Activated CD8-positive, alpha-beta memory T cell treated with anti-CD3 and anti-CD28 coated beads, Interleukin-2, amount 10 ng/mL, durations not matched to agents 7 days and 5 days (primary cell): ENCODE data around the gene IL1F10. TPM values are rescaled to one million over a fixed set of nuclear protein-coding genes. Genes with fewer than 3 reads are reported as not detected.

Source experiments
- ATAC-seq: fragments of 150-1000 bp; cut with Tn5 transposase; one replicate; pipeline ENCODE4 v1.10.0; 2021; ENCODE audit warnings: moderate library complexity
- CTCF ChIA-PET: fragments of 350-600 bp; sonication (Branson Sonifier 250); formaldehyde crosslinking; loops from one replicate; lab custom pipeline; 2021; ENCODE audit warnings: antibody characterized with exemption; lab: Charles Lee
- DNase-seq: peaks from one replicate; pipeline ENCODE4 v3.0.0-alpha.2; 2020
- H3K27ac Mint-ChIP-seq: one replicate; pipeline ENCODE4 v1.8.0; 2021; ENCODE audit warnings: mild to moderate bottlenecking, mixed read lengths
- H3K27me3 Mint-ChIP-seq: one replicate; pipeline ENCODE4 v1.8.0; 2021; ENCODE audit warnings: mixed read lengths
- H3K36me3 Mint-ChIP-seq: one replicate; pipeline ENCODE4 v1.8.0; 2021; ENCODE audit warnings: mild to moderate bottlenecking, mixed read lengths
- H3K4me1 Mint-ChIP-seq: one replicate; pipeline ENCODE4 v1.8.0; 2021; ENCODE audit warnings: mixed read lengths
- H3K4me3 Mint-ChIP-seq: one replicate; pipeline ENCODE4 v1.8.0; 2021; ENCODE audit warnings: mild to moderate bottlenecking, moderate library complexity, mixed read lengths
- H3K9me3 Mint-ChIP-seq: one replicate; pipeline ENCODE4 v1.8.0; 2022; ENCODE audit warnings: low read depth, mixed read lengths
- total RNA-seq, 2 experiments: library from RNA; stranded (reverse); gene quantifications; one replicate each; pipeline ENCODE4 v1.2.3, GENCODE V29; 2021

Gene IL1F10
- total RNA-seq, 2 experiments from 2014 or later, result not detected

DNA sequence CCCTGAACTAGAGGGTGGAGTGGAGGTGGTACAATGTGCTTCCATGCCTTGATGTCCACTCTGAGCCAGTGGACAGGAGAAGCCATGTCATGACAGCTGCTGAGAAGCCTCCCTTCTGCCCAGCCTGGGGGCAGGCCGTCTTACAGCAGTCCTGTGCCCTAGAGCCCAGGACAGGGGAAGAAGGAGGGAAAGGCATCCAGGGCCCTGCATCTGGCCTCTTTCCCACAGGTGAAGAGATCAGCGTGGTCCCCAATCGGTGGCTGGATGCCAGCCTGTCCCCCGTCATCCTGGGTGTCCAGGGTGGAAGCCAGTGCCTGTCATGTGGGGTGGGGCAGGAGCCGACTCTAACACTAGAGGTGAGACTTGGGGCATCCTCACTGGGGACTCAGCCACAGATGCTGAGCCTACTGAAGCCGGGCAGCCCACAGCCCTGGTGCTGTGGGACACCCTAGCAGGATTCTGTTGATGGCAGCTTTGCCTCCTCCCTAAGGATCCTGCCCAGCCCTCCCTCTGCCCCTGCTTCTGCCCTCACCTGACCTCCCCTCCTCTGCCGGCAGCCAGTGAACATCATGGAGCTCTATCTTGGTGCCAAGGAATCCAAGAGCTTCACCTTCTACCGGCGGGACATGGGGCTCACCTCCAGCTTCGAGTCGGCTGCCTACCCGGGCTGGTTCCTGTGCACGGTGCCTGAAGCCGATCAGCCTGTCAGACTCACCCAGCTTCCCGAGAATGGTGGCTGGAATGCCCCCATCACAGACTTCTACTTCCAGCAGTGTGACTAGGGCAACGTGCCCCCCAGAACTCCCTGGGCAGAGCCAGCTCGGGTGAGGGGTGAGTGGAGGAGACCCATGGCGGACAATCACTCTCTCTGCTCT, 5.6 kb upstream of the IL1F10 start:
- H3K27me3 Mint-ChIP-seq, result peaks cover 9% of the 10 kb centered on the region
- ATAC-seq, result no peak
- H3K27ac Mint-ChIP-seq, result no peak overlapping the region
- CTCF ChIA-PET, result no interaction called here
- H3K36me3 Mint-ChIP-seq, result no peaks in the 10 kb centered on the region
- H3K4me3 Mint-ChIP-seq, result no peak overlapping the region
- DNase-seq, result no peak
- no peaks in the 10 kb centered on the region for H3K9me3 Mint-ChIP-seq
- H3K4me1 Mint-ChIP-seq, result no peaks in the 10 kb centered on the region

GRCh38 chr2:113064281-113064680, 3.5 kb upstream of the IL1F10 start:
- ATAC-seq (no peak), DNase-seq (no peak)
- Mint-ChIP-seq H3K4me1 (no peaks in the 10 kb centered on the region), H3K9me3 (no peaks in the 10 kb centered on the region), H3K27me3 (peaks cover 16% of the 10 kb centered on the region), H3K36me3 (no peaks in the 10 kb centered on the region), H3K4me3 (no peak overlapping the region), H3K27ac (no peak overlapping the region)
- CTCF ChIA-PET, result interaction anchor here (1.2 kb wide), 1 partner anchor 102 kb away, joined by 3 read pairs; no protein-coding TSS in a partner anchor

DNA sequence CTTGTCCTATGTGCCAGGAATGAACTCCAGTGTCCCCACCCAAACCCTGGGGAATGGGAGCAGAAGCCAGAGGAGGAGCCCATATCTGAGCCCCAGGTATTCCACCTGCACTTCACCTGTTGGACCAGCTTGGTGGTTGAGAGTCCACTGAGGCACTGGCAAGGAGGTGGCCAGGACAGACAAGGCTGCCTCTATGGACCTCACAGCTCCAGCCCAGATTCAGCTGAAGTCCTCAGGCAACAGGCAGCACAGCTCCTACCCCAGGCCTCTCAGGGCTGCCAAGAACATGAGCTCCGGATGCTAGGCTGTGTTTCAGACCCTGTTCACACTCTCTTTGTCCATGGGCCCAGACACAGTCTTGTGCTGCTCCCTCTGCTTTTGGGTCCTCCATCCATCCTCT, 2.9 kb upstream of the IL1F10 start:
- no peak for ATAC-seq
- Mint-ChIP-seq H3K9me3 (no peaks in the 10 kb centered on the region), H3K27ac (no peak overlapping the region), H3K4me1 (no peaks in the 10 kb centered on the region), H3K27me3 (peaks cover 22% of the 10 kb centered on the region), H3K4me3 (no peak overlapping the region), H3K36me3 (no peaks in the 10 kb centered on the region)
- CTCF ChIA-PET, result interaction anchor here (1.2 kb wide), 1 partner anchor 102 kb away, joined by 3 read pairs; no protein-coding TSS in a partner anchor
- DNase-seq, result no peak

DNA sequence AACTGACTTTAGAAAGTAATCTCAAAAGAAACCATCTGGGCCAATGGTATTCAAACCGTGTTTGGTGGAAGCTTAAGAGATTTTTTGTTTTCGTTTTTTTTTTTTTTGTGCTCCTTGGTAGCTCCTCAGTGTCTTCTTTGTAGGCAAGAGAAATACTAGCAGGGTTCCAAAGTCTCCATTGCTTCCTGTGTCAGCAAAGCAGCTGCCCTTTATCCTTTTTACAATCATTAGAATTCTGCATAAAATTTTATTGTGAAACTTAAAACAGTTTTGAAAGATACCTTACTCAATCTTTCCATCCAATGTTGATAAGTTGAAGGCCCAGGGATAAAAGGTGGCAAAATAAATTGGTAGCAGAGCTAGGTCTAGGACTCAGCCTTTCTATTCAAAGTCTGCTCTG, 479 bp downstream of the IL1F10 start:
- DNase-seq, result no peak
- Mint-ChIP-seq H3K36me3 (no peaks in the 10 kb centered on the region), H3K9me3 (no peaks in the 10 kb centered on the region), H3K27ac (no peak overlapping the region), H3K27me3 (peaks cover 29% of the 10 kb centered on the region), H3K4me3 (no peak overlapping the region), H3K4me1 (no peaks in the 10 kb centered on the region)
- CTCF ChIA-PET, result interaction anchor here (1.9 kb wide), 1 partner anchor 12 kb away, joined by 7 read pairs; no protein-coding TSS in a partner anchor
- ATAC-seq, result no peak

- peaks cover 25% of the 10 kb centered on the region for H3K27me3 Mint-ChIP-seq
- no peak overlapping the region for H3K27ac Mint-ChIP-seq
- CTCF ChIA-PET, result interaction anchor here (1.9 kb wide), 1 partner anchor 11 kb away, joined by 7 read pairs; no protein-coding TSS in a partner anchor
- H3K9me3 Mint-ChIP-seq, result no peaks in the 10 kb centered on the region
- no peaks in the 10 kb centered on the region for H3K4me1 Mint-ChIP-seq
- H3K4me3 Mint-ChIP-seq, result no peak overlapping the region
- no peaks in the 10 kb centered on the region for H3K36me3 Mint-ChIP-seq
- ATAC-seq, result no peak
- no peak for DNase-seq
These were observed 1.1 kb downstream of the IL1F10 start for GRCh38 chr2:113068706-113069485.

DNA sequence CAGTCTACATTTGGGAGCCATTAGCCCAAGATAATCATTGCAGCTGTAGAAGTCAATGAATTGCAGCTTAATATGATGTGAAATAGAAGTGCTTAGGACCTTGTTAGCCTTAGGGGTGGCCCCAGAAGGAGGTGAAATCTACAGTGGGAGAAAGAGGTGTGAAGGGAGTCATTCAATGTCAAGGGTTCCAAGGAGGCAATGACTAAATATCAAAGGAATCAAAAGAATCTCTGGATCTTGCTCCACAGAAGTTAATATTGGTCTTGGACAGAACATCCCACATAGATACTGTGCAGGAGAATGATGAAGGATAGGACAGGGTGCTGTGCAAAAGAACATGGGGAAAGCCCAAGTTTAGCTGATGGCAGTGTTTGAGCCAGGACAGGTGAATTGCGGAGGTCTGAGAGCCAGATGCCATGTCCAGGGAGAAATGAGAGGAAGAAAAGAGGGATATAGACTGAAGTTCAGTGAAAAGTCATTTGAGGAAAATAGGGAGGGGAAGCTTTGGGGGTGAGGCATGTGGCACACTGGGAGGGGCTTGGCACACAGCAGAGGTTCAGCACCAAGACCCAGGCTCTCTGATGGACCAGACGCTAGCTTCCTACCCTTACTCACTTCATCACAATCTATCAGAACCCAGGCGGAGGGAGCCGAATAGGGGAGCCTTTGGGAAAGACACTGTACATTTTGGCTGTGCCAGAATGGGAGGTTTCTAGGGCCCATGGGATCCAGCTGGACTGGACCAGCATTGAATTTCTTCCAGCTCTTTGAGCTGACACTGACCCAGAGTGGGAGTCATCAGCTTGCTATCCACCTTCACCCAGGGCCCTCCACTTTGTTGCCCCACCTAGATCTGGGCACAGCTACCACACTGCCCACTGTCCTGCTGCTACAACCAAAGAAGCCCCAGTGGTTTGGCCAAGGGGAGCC, 2.2 kb downstream of the IL1F10 start:
- no peak overlapping the region for H3K4me3 Mint-ChIP-seq
- no peak overlapping the region for H3K27ac Mint-ChIP-seq
- peaks cover 23% of the 10 kb centered on the region for H3K27me3 Mint-ChIP-seq
- DNase-seq (no peak), ATAC-seq (no peak)
- no peaks in the 10 kb centered on the region for H3K9me3 Mint-ChIP-seq
- CTCF ChIA-PET, result interaction anchor here (1.9 kb wide), 1 partner anchor 10 kb away, joined by 7 read pairs; no protein-coding TSS in a partner anchor
- H3K4me1 Mint-ChIP-seq, result peaks cover 9% of the 10 kb centered on the region
- no peaks in the 10 kb centered on the region for H3K36me3 Mint-ChIP-seq

DNA sequence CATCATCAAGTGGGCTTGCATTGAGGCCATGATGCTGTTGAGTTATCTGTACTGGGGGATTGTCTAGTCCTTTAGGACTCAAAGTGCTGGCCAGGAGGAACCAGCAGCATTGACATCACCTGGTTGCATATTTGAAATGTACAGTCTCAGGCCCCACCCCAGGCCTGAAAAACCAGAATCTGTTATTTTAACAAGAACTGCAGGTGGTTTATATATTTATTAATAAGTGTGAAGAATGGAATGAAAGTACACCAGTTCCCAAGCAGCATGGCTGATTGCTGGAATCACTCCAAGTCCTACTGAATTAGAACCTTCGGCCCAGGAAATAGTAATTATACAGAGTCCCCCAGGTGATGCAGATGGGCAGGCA, 2.8 kb downstream of the IL1F10 start:
- ATAC-seq (no peak), DNase-seq (no peak)
- no peaks in the 10 kb centered on the region for H3K9me3 Mint-ChIP-seq
- H3K36me3 Mint-ChIP-seq, result no peaks in the 10 kb centered on the region
- H3K4me3 Mint-ChIP-seq, result no peak overlapping the region
- CTCF ChIA-PET, result no interaction called here
- peaks cover 23% of the 10 kb centered on the region for H3K27me3 Mint-ChIP-seq
- H3K4me1 Mint-ChIP-seq, result peaks cover 15% of the 10 kb centered on the region
- no peak overlapping the region for H3K27ac Mint-ChIP-seq

GRCh38 chr2:113072584-113072983, 4.8 kb downstream of the IL1F10 start:
- CTCF ChIA-PET, result interaction anchor here (1.0 kb wide), 1 partner anchor 17 kb away, joined by 3 read pairs; no protein-coding TSS in a partner anchor
- no peak for ATAC-seq
- no peaks in the 10 kb centered on the region for H3K9me3 Mint-ChIP-seq
- H3K27me3 Mint-ChIP-seq, result peaks cover 19% of the 10 kb centered on the region
- H3K4me3 Mint-ChIP-seq, result no peak overlapping the region
- no peak for DNase-seq
- no peaks in the 10 kb centered on the region for H3K36me3 Mint-ChIP-seq
- H3K27ac Mint-ChIP-seq, result no peak overlapping the region
- H3K4me1 Mint-ChIP-seq, result peaks cover 19% of the 10 kb centered on the region

GRCh38 chr2:113073325-113073834, 5.6 kb downstream of the IL1F10 start:
- no peaks in the 10 kb centered on the region for H3K36me3 Mint-ChIP-seq
- H3K27me3 Mint-ChIP-seq, result peaks cover 19% of the 10 kb centered on the region
- no peaks in the 10 kb centered on the region for H3K9me3 Mint-ChIP-seq
- no peak for DNase-seq
- ATAC-seq, result no peak
- no peak overlapping the region for H3K27ac Mint-ChIP-seq
- peaks cover 19% of the 10 kb centered on the region for H3K4me1 Mint-ChIP-seq
- CTCF ChIA-PET, result interaction anchor here (1.0 kb wide), 1 partner anchor 17 kb away, joined by 3 read pairs; no protein-coding TSS in a partner anchor
- no peak overlapping the region for H3K4me3 Mint-ChIP-seq

GRCh38 chr2:113075030-113075429, 7.3 kb downstream of the IL1F10 start:
- DNase-seq (peak; percentile 72), ATAC-seq (peak; percentile 91)
- no peaks in the 10 kb centered on the region for H3K36me3 Mint-ChIP-seq
- H3K27me3 Mint-ChIP-seq, result peaks cover 5% of the 10 kb centered on the region
- peaks cover 19% of the 10 kb centered on the region for H3K4me1 Mint-ChIP-seq
- no peaks in the 10 kb centered on the region for H3K9me3 Mint-ChIP-seq
- peak overlapping the region; percentile 54 for H3K27ac Mint-ChIP-seq
- H3K4me3 Mint-ChIP-seq, result no peak overlapping the region
- CTCF ChIA-PET, result interaction anchor here (0.7 to 12.6 kb wide), 8 partner anchors 10 to 315 kb away, joined by 3 to 182 read pairs (median 6); no protein-coding TSS in a partner anchor

GRCh38 chr2:113075600-113075999, 7.8 kb downstream of the IL1F10 start:
- no peak overlapping the region for H3K27ac Mint-ChIP-seq
- H3K27me3 Mint-ChIP-seq, result peaks cover 3% of the 10 kb centered on the region
- H3K4me3 Mint-ChIP-seq, result no peak overlapping the region
- CTCF ChIA-PET, result interaction anchor here (0.7 to 12.6 kb wide), 8 partner anchors 9 to 315 kb away, joined by 3 to 182 read pairs (median 8); no protein-coding TSS in a partner anchor
- no peaks in the 10 kb centered on the region for H3K36me3 Mint-ChIP-seq
- ATAC-seq (no peak), DNase-seq (no peak)
- peaks cover 19% of the 10 kb centered on the region for H3K4me1 Mint-ChIP-seq
- H3K9me3 Mint-ChIP-seq, result no peaks in the 10 kb centered on the region

- Mint-ChIP-seq H3K9me3 (no peaks in the 10 kb centered on the region), H3K27me3 (no peaks in the 10 kb centered on the region), H3K4me1 (peaks cover 19% of the 10 kb centered on the region), H3K36me3 (no peaks in the 10 kb centered on the region), H3K4me3 (no peak overlapping the region), H3K27ac (peak overlapping the region; percentile 30)
- CTCF ChIA-PET, result interaction anchor here (0.9 to 12.6 kb wide), 10 partner anchors 8 to 314 kb away, joined by 3 to 182 read pairs (median 6); no protein-coding TSS in a partner anchor
- DNase-seq (no peak), ATAC-seq (no peak)
These were observed 9.3 kb downstream of the IL1F10 start for GRCh38 chr2:113076954-113077669.
